ENCODE data around the gene SLAMF8.

DNA sequence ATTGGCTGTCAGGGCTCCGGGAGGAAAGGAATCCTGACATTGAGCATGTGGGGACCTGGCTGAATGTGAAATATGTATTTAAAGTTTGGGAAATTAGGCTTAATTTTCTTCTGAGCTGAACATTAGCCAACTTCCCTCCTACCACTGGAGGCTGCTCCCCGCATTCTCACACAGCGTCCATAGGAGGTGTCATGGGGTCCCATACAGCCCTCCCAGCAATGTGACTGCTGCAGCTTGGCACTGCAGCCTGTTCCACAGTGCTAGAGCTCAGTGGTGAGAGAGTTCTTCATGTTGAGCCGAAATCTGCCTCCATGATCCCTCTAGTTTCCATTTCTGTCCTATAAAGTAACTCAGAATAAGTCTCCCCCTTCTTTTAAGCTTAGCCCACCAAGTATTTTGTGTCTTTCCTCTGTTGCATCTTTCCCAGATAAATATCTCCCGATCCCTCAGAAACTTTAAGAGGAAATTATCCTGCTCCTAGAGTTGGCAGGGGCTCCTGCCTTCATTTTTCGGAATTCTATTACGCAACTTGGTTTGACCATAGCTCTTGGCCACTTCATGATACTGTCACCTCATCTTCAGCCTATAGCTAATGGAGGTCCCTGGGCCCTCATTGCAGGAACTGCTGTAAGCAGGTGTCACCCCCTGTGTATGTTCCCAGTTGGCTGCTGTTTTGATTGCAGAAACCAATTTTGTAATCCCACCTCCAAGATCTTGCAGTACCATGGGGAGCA lies 22.6 kb upstream of the SLAMF8 start:
- TF ChIP-seq POLR2AphosphoS5 (IDR thresholded peaks at IDR 0.05) (no peak), CTCF (IDR thresholded peaks at IDR 0.05 in 8 of 11, conservative IDR thresholded peaks at IDR 0.05 in 3 of 11) (no peak), POLR2A (IDR thresholded peaks at IDR 0.05) (no peak)
